Kidney (tissue), 14 donors: ENCODE results near the gene PTPRM. TPM values are rescaled to one million over a fixed set of nuclear protein-coding genes. Genes with fewer than 3 reads are reported as not detected.

ENCODE experiments used
- DNase-seq, 5 donors: peaks; one replicate each; pipeline ENCODE4 v3.0.0-alpha.2; 2013 to 2020
- FAIRE-seq: peaks from 2 replicates; lab custom pipeline; 2012; peaks lifted over from hg19 to GRCh38; lab: Jason Lieb, UNC
- H3K27ac ChIP-seq, 2 donors: one replicate each; pipeline ENCODE4 v1.7.0; 2013; ENCODE audit warnings: low read depth in 2 of 2, low read length in 2 of 2, inconsistent platforms in 1 of 2
- H3K27me3 ChIP-seq: one replicate; pipeline ENCODE4 v1.7.1; 2013; ENCODE audit warnings: low read length, inconsistent platforms; ENCODE audit not compliant: control insufficient read depth, insufficient read depth
- H3K36me3 ChIP-seq, 3 donors: one replicate each; pipeline versions ENCODE4 v1.7.0 to v1.7.1; 2013; ENCODE audit warnings: low read length in 3 of 3, control low read depth in 1 of 3, inconsistent platforms in 1 of 3; ENCODE audit not compliant: insufficient read depth in 3 of 3, control insufficient read depth in 2 of 3
- H3K4me1 ChIP-seq, 3 donors: one replicate each; pipeline versions ENCODE4 v1.7.0 to v1.7.1; 2013; ENCODE audit warnings: low read length in 3 of 3, inconsistent platforms in 1 of 3, low read depth in 1 of 3; ENCODE audit not compliant: control insufficient read depth in 2 of 3, insufficient read depth in 2 of 3
- H3K4me3 ChIP-seq, 3 donors: one replicate each; pipeline versions ENCODE4 v1.7.0 to v1.8.1; 2013; ENCODE audit warnings: low read length in 3 of 3, control low read depth in 1 of 3, inconsistent platforms in 1 of 3
- H3K9ac ChIP-seq, 3 donors: one replicate each; pipeline versions ENCODE4 v1.7.0 to v1.7.1; 2013; ENCODE audit warnings: low read length in 3 of 3, control low read depth in 1 of 3, inconsistent platforms in 1 of 3
- H3K9me3 ChIP-seq, 3 donors: one replicate each; pipeline versions ENCODE4 v1.7.0 to v1.7.1; 2013; ENCODE audit warnings: low read length in 3 of 3, control low read depth in 1 of 3, inconsistent platforms in 1 of 3; ENCODE audit not compliant: control insufficient read depth in 2 of 3, insufficient read depth in 1 of 3
- intact Hi-C: fragments of 100-400 bp; cut with DNase I; formaldehyde crosslinking; loops from one replicate; pipeline ENCODE4 v1.11.1; 2022
- polyA plus RNA-seq: library from polyadenylated mRNA; stranded (reverse); fragments of 350-450 nt; fragmentation: Illumina TruSeq; extraction: RNeasy Lipid Tissue Mini Kit (QIAGEN cat#74804); gene quantifications from one replicate; pipeline ENCODE4 v1.2.3, GENCODE V29; 2014; ENCODE audit warnings: low read depth, low replicate concordance; ENCODE audit not compliant: insufficient read depth
- total RNA-seq: library from RNA; stranded (reverse); fragmentation: NEBNext Ultra II Directional; extraction: Animal tissue kit (Norgen Biotek cat#: 25700); gene quantifications from one replicate; pipeline ENCODE4 v1.2.1, GENCODE V29; 2021
- TF ChIP-seq, protein P1 (sequence below): IDR thresholded peaks from 3 replicates; pipeline ENCODE4 v1.5.1; 2012; ENCODE audit warnings: mild to moderate bottlenecking, moderate library complexity, borderline replicate concordance; ENCODE audit not compliant: insufficient read depth; ENCODE audit errors: extremely low read depth
- donor health status: control.
- donor health status: control.
- donor health status: control.
- donor health status: control.
- donor health status: control.
- donor health status: DM: yes; HTN: yes; CAD: no.
- donor health status: Normal renal cell carcinoma (clear cell type).

PTPRM gene
- total and polyA plus RNA-seq, 2 donors from 2014 or later = 52.4 to 98.9 TPM

DNA sequence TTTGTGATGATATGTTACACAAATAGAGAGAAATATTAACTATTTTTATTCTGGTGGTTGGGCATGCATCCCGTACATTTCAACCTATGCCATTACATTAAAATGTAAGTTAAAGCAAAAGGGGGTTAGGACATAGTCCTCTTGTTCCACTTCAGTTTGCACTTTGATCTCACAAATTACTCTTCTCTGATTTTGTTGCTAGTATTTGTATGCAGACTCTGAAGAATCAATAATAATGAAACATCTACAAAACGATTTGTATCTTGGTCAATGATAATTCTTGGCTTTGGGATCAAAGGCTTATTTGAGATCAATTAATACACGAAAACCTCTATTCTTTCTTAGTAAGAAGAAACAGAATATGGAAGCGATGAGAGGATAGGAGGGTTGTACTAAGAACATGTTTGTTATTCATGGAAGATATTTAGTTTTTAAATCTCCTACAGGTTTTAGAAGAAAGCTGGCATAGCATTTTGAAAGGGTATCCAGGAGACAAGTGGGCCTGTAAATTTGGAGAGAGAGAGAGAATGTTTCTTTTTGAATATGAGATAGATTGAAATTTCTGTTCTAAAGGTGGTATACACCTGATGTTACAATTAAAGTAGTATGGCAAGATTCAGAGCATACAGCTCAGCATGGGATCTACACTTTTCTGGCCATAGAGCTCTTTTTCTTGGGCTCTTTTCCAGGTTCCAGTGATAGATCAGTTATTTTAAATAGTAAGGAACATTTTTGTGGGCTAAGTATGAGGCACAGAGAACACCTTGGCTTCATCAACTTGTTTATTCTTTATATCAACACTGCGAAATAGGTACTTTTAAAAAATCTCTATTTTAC, 347.9 kb downstream of the PTPRM start:
- Histone ChIP-seq H3K4me3 (no peak overlapping the region), H3K9ac (no peak overlapping the region), H3K4me1 (no peaks in the 10 kb centered on the region), H3K36me3 (no peaks in the 10 kb centered on the region), H3K27ac (no peak overlapping the region), H3K27me3 (no peaks in the 10 kb centered on the region), H3K9me3 (no peaks in the 10 kb centered on the region)
- DNase-seq (no peak), FAIRE-seq (no peak)
- TF ChIP-seq, protein P1, sequence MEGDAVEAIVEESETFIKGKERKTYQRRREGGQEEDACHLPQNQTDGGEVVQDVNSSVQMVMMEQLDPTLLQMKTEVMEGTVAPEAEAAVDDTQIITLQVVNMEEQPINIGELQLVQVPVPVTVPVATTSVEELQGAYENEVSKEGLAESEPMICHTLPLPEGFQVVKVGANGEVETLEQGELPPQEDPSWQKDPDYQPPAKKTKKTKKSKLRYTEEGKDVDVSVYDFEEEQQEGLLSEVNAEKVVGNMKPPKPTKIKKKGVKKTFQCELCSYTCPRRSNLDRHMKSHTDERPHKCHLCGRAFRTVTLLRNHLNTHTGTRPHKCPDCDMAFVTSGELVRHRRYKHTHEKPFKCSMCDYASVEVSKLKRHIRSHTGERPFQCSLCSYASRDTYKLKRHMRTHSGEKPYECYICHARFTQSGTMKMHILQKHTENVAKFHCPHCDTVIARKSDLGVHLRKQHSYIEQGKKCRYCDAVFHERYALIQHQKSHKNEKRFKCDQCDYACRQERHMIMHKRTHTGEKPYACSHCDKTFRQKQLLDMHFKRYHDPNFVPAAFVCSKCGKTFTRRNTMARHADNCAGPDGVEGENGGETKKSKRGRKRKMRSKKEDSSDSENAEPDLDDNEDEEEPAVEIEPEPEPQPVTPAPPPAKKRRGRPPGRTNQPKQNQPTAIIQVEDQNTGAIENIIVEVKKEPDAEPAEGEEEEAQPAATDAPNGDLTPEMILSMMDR = no peak
- intact Hi-C loops = no loop called here

- intact Hi-C loops = no loop called here
- Histone ChIP-seq H3K27ac (no peak overlapping the region), H3K9me3 (no peaks in the 10 kb centered on the region), H3K9ac (no peak overlapping the region), H3K4me1 (no peaks in the 10 kb centered on the region), H3K27me3 (no peaks in the 10 kb centered on the region), H3K36me3 (no peaks in the 10 kb centered on the region), H3K4me3 (no peak overlapping the region)
- FAIRE-seq (no peak), DNase-seq (no peak)
- TF ChIP-seq, protein P1 = no peak
Measured at GRCh38 chr18:7918701-7919100, 351.6 kb downstream of the PTPRM start.

DNA sequence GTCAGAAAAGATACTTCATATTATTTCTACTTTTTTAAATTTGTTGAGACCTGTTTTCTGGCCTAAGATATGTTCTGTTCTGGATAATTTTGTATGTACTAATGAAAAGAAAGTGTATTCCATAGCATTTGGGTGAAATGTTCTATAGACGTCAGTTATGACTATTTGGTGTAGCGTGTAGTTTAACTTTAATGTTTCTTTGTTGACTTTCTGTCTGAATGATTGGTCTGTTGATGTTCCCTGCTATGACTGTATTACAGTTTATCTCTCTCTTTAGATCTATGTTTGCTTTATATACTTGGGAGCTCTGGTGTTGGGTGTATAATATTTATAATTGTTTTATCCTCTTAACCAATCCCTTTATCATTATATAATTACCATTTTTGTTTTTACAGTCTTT, 352.4 kb downstream of the PTPRM start:
- Histone ChIP-seq H3K9ac (no peak overlapping the region), H3K36me3 (no peaks in the 10 kb centered on the region), H3K4me3 (no peak overlapping the region), H3K4me1 (no peaks in the 10 kb centered on the region), H3K27me3 (no peaks in the 10 kb centered on the region), H3K9me3 (no peaks in the 10 kb centered on the region), H3K27ac (no peak overlapping the region)
- intact Hi-C loops = no loop called here
- FAIRE-seq (no peak), DNase-seq (no peak)
- TF ChIP-seq, protein P1 = no peak
